ENCODE results near the gene DOCK9. TPM values are rescaled to one million over a fixed set of nuclear protein-coding genes. Genes with fewer than 3 reads are reported as not detected.
"Not testable (repeated sequence)": the region's sequence is repeated elsewhere in the genome, so short reads cannot be mapped to it uniquely, and the experiment has no call there.

DOCK9 gene
- total RNA-seq, 1 donor from 2014 or later, result 153 TPM

- intact Hi-C loops (cut with DNase I), result no loop called here
- H3K4me1 ChIP-seq, result no peaks in the 10 kb centered on the region
- no peak for ATAC-seq
- H3K27ac ChIP-seq, result no peak overlapping the region
- peaks cover 81% of the 10 kb centered on the region for H3K36me3 ChIP-seq
- DNase-seq, result no peak
- TF ChIP-seq CTCF (IDR thresholded peaks at IDR 0.05), result no peak
- no peaks in the 10 kb centered on the region for H3K27me3 ChIP-seq (ENCODE audit: low read depth)
- H3K9me3 ChIP-seq, result no peaks in the 10 kb centered on the region
- H3K4me3 ChIP-seq, result no peak overlapping the region
Measured at GRCh38 chr13:98900442-98900841, 77.4 kb downstream of the DOCK9 start.

GRCh38 chr13:98897706-98898105 is 80.2 kb downstream of the DOCK9 start:
- DNase-seq, result no peak

GRCh38 chr13:98896868-98897144 is 81.1 kb downstream of the DOCK9 start:
- intact Hi-C loops (cut with DNase I), result no loop called here
- no peak for TF ChIP-seq CTCF (IDR thresholded peaks at IDR 0.05)
- Histone ChIP-seq H3K9me3 (no peaks in the 10 kb centered on the region), H3K36me3 (peaks cover 78% of the 10 kb centered on the region), H3K4me1 (peaks cover 9% of the 10 kb centered on the region), H3K27me3 (ENCODE audit: low read depth) (no peaks in the 10 kb centered on the region), H3K27ac (no peak overlapping the region), H3K4me3 (no peak overlapping the region)
- no peak for DNase-seq
- no peak for ATAC-seq

More at GRCh38 chr13:98897706-98898105, 80.2 kb downstream of the DOCK9 start:
- H3K27me3 ChIP-seq (ENCODE audit: low read depth), result no peaks in the 10 kb centered on the region
- H3K9me3 ChIP-seq, result no peaks in the 10 kb centered on the region
- H3K27ac ChIP-seq, result no peak overlapping the region
- no peak for ATAC-seq
- H3K4me1 ChIP-seq, result peaks cover 9% of the 10 kb centered on the region
- no peak overlapping the region for H3K4me3 ChIP-seq
- no peak for TF ChIP-seq CTCF (IDR thresholded peaks at IDR 0.05)
- peaks cover 87% of the 10 kb centered on the region for H3K36me3 ChIP-seq
- intact Hi-C loops (cut with DNase I), result no loop called here

DNA sequence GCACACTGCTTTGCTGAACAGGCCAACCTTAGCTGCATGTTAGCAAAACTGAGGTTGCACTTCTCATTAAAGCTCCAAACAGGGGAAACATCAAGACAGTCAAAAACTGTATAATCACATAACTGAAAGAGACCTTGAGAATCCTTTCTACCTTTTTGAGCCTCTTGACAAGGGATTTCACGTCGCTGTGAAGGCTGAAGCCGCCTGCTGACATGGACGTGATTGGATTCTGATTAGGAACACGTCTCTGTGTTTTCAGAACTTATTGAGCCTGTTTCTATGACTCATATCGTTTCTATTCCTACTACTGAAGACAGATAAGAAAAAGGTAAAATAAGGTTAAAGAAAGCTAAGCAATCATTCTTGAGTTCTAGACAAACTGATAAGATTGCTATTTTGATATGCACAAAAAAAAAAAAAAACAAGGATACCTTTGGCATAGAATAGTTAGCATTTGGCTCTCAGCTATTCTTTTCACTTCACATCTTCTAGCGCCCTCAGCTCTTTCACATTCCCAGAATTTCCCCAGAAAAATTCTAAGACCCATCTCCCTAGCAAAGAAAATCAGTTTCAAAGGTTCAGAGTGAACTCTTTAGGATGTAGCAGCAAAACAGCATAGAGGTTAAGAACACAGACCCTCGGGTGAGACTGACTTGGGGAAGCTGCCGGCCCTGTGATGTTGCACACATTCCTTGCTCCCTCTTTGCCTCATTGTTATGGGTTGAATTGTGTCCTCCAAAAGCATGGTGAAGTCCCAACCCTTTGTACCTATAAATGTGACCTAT is 81.6 kb downstream of the DOCK9 start:
- H3K4me3 ChIP-seq, result no peak overlapping the region
- peaks cover 77% of the 10 kb centered on the region for H3K36me3 ChIP-seq
- peaks cover 9% of the 10 kb centered on the region for H3K4me1 ChIP-seq
- intact Hi-C loops (cut with DNase I), result no loop called here
- DNase-seq (no peak), ATAC-seq (peak in 1 of 2 donors; percentile 39)
- TF ChIP-seq CTCF (IDR thresholded peaks at IDR 0.05), result no peak
- no peaks in the 10 kb centered on the region for H3K27me3 ChIP-seq (ENCODE audit: low read depth)
- H3K9me3 ChIP-seq, result no peaks in the 10 kb centered on the region
- H3K27ac ChIP-seq, result no peak overlapping the region

- H3K9me3 ChIP-seq; intact Hi-C loops (cut with DNase I); ATAC-seq; H3K4me1 ChIP-seq; H3K4me3 ChIP-seq; H3K27me3 ChIP-seq (ENCODE audit: low read depth); DNase-seq; H3K27ac ChIP-seq: not testable (repeated sequence)
- peaks cover 69% of the 10 kb centered on the region for H3K36me3 ChIP-seq
Measured at GRCh38 chr13:98894814-98895213, 83.0 kb downstream of the DOCK9 start.

DNA sequence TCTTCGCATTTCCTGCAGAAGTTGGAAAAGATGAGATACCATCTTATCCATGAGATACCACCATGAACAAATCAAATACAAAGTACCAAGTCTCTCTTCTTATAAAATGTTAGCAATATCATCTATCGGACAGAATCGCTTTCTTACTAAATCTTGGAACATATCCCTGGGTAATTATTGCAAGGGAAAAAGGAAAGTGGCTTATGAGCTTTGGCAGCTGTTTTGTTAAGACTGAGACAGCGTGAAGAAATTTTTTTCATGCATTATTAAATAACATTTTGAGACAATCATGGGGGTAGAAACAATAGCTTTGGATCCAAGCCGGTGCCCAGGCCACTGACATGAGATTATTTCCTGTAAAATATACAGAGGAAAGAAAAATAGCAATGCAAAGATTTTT is 84.5 kb downstream of the DOCK9 start:
- Histone ChIP-seq H3K36me3 (peaks cover 56% of the 10 kb centered on the region), H3K27me3 (ENCODE audit: low read depth) (no peaks in the 10 kb centered on the region), H3K9me3 (no peaks in the 10 kb centered on the region), H3K4me1 (peaks cover 9% of the 10 kb centered on the region), H3K27ac (no peak overlapping the region), H3K4me3 (no peak overlapping the region)
- TF ChIP-seq CTCF (IDR thresholded peaks at IDR 0.05), result no peak
- ATAC-seq, result no peak
- intact Hi-C loops (cut with DNase I), result no loop called here
- no peak for DNase-seq
